Activated CD8-positive, alpha-beta memory T cell treated with anti-CD3 and anti-CD28 coated beads, Interleukin-2, amount 50 U/mL, for 24 hours (primary cell): ENCODE data around the gene CNTNAP2.

Experiments used
- DNase-seq: peaks from one replicate; pipeline ENCODE4 v3.0.0-alpha.2; 2020; ENCODE audit errors: extremely low read depth

Gene CNTNAP2

GRCh38 chr7:147857152-147858140 lies 1740.8 kb downstream of the CNTNAP2 start:
- no peak for DNase-seq

GRCh38 chr7:147858421-147858820 lies 1741.8 kb downstream of the CNTNAP2 start:
- DNase-seq = no peak

- DNase-seq = no peak
These were observed 1742.4 kb downstream of the CNTNAP2 start for GRCh38 chr7:147859033-147859432.

GRCh38 chr7:147859486-147859885 lies 1742.9 kb downstream of the CNTNAP2 start:
- DNase-seq = no peak

- no peak for DNase-seq
These were observed 1744.6 kb downstream of the CNTNAP2 start for GRCh38 chr7:147861058-147861716.

- no peak for DNase-seq
These were observed 1745.3 kb downstream of the CNTNAP2 start for GRCh38 chr7:147861945-147862344.

GRCh38 chr7:147869456-147869855 lies 1752.9 kb downstream of the CNTNAP2 start:
- DNase-seq = no peak

- no peak for DNase-seq
These were observed 1762.5 kb downstream of the CNTNAP2 start for GRCh38 chr7:147878912-147879661.

- no peak for DNase-seq
These were observed 1769.3 kb downstream of the CNTNAP2 start for GRCh38 chr7:147885869-147886268.

- DNase-seq = no peak
These were observed 1777.7 kb downstream of the CNTNAP2 start for GRCh38 chr7:147894271-147894670.

GRCh38 chr7:147896121-147896520 lies 1779.5 kb downstream of the CNTNAP2 start:
- no peak for DNase-seq

GRCh38 chr7:147903536-147904218 lies 1787.1 kb downstream of the CNTNAP2 start:
- no peak for DNase-seq

GRCh38 chr7:147904219-147904576 lies 1787.6 kb downstream of the CNTNAP2 start:
- no peak for DNase-seq

GRCh38 chr7:147909431-147910148 lies 1793.0 kb downstream of the CNTNAP2 start:
- DNase-seq = no peak

- no peak for DNase-seq
These were observed 1794.6 kb downstream of the CNTNAP2 start for GRCh38 chr7:147911201-147911601.

GRCh38 chr7:147912291-147912690 lies 1795.7 kb downstream of the CNTNAP2 start:
- DNase-seq = no peak

GRCh38 chr7:147912946-147913638 lies 1796.5 kb downstream of the CNTNAP2 start:
- DNase-seq = no peak

GRCh38 chr7:147915781-147916180 lies 1799.2 kb downstream of the CNTNAP2 start:
- no peak for DNase-seq

GRCh38 chr7:147916573-147916972 lies 1800.0 kb downstream of the CNTNAP2 start:
- DNase-seq = no peak

- no peak for DNase-seq
These were observed 1807.2 kb downstream of the CNTNAP2 start for GRCh38 chr7:147923841-147924240.
